GM21717 (cell line): ENCODE data around the gene VWA2.

Source experiments
- ATAC-seq: cut with Tn5 transposase; IDR thresholded peaks from one replicate; pipeline ENCODE4 v1.9.1; 2021; ENCODE audit warnings: mild to moderate bottlenecking, moderate library complexity; ENCODE audit not compliant: unreplicated experiment

The VWA2 gene

GRCh38 chr10:114293075-114293474, 54.0 kb downstream of the VWA2 start:
- ATAC-seq: no peak

- no peak for ATAC-seq
Observed at GRCh38 chr10:114294549-114294948, 55.5 kb downstream of the VWA2 start.

GRCh38 chr10:114295393-114295792, 56.3 kb downstream of the VWA2 start:
- no peak for ATAC-seq

- ATAC-seq: no peak
Observed at GRCh38 chr10:114297136-114297705, 58.2 kb downstream of the VWA2 start.

GRCh38 chr10:114300036-114300645, 61.1 kb downstream of the VWA2 start:
- no peak for ATAC-seq

- ATAC-seq: no peak
Observed at GRCh38 chr10:114301177-114301576, 62.1 kb downstream of the VWA2 start.

GRCh38 chr10:114301951-114302710, 63.1 kb downstream of the VWA2 start:
- no peak for ATAC-seq

GRCh38 chr10:114303556-114303955, 64.5 kb downstream of the VWA2 start:
- no peak for ATAC-seq

- peak; percentile 87 for ATAC-seq
Observed at GRCh38 chr10:114304017-114304570, 65.0 kb downstream of the VWA2 start.

GRCh38 chr10:114304571-114305421, 65.7 kb downstream of the VWA2 start:
- peak; percentile 61 for ATAC-seq

GRCh38 chr10:114305521-114305925, 66.5 kb downstream of the VWA2 start:
- no peak for ATAC-seq

- ATAC-seq: no peak
Observed at GRCh38 chr10:114306116-114306973, 67.3 kb downstream of the VWA2 start.

- ATAC-seq: no peak
Observed at GRCh38 chr10:114307731-114308130, 68.7 kb downstream of the VWA2 start.

- no peak for ATAC-seq
Observed at GRCh38 chr10:114308531-114309363, 69.7 kb downstream of the VWA2 start.

GRCh38 chr10:114309364-114309651, 70.3 kb downstream of the VWA2 start:
- ATAC-seq: no peak

- ATAC-seq: no peak
Observed at GRCh38 chr10:114310346-114310745, 71.3 kb downstream of the VWA2 start.

- ATAC-seq: no peak
Observed at GRCh38 chr10:114311023-114311422, 72.0 kb downstream of the VWA2 start.

- no peak for ATAC-seq
Observed at GRCh38 chr10:114311496-114312209, 72.6 kb downstream of the VWA2 start.

- ATAC-seq: no peak
Observed at GRCh38 chr10:114313139-114313538, 74.1 kb downstream of the VWA2 start.
